IMR-90 (cell line): Measurements from ENCODE around the gene OSBPL6. TPM values are rescaled to one million over a fixed set of nuclear protein-coding genes. Genes with fewer than 3 reads are reported as not detected.

Experiments used
- ATAC-seq: fragments of 200-7000 bp; cut with Tn5 transposase; 2 replicates; pipeline ENCODE4 v1.9.1; 2020; ENCODE audit warnings: low read depth, mild to moderate bottlenecking, moderate library complexity
- BruUV-seq: library from RNA; stranded (reverse); fragments of 400-500 nt; replicated peaks from 2 replicates; lab custom pipeline; 2021; lab: Mats Ljungman, UMichigan
- CTCF ChIA-PET: fragments of 300-600 bp; formaldehyde crosslinking; extraction: SDS; loops from one replicate; lab custom pipeline; 2021; ENCODE audit warnings: antibody characterized with exemption; lab: Yijun Ruan, JAX
- POLR2A ChIA-PET: fragments of 300-600 bp; sonication (Branson Sonifier 250); formaldehyde crosslinking; loops from one replicate; lab custom pipeline; 2022; ENCODE audit warnings: antibody characterized with exemption; ENCODE audit not compliant: unreplicated experiment; lab: Charles Lee
- DNase-seq: peaks from one replicate; pipeline ENCODE4 v3.0.0; 2013
- H2AFZ ChIP-seq: replicated peaks from 2 replicates; pipeline ENCODE3; 2013; ENCODE audit warnings: low read length, mild to moderate bottlenecking; ENCODE audit not compliant: poor library complexity
- H2AK5ac ChIP-seq: 2 replicates; pipeline ENCODE4 v1.6.1; 2013; ENCODE audit warnings: low read depth, low read length, inconsistent platforms
- H2AK9ac ChIP-seq: replicated peaks from 2 replicates; pipeline ENCODE3; 2013; ENCODE audit warnings: mild to moderate bottlenecking, low read depth, low read length, moderate library complexity; ENCODE audit not compliant: poor library complexity
- H2BK120ac ChIP-seq: 2 replicates; pipeline ENCODE4 v1.6.1; 2013; ENCODE audit warnings: low read depth, low read length, inconsistent platforms
- H2BK15ac ChIP-seq: 3 replicates; pipeline ENCODE4 v1.6.1; 2013; ENCODE audit warnings: low read depth, low read length, inconsistent platforms
- H2BK20ac ChIP-seq: 2 replicates; pipeline ENCODE4 v1.6.1; 2013; ENCODE audit warnings: low read depth, mild to moderate bottlenecking, inconsistent platforms, low read length, moderate library complexity
- H2BK5ac ChIP-seq: 2 replicates; pipeline ENCODE4 v1.6.1; 2013; ENCODE audit warnings: mild to moderate bottlenecking, low read depth, low read length, inconsistent platforms; ENCODE audit not compliant: poor library complexity, severe bottlenecking
- H3K14ac ChIP-seq: replicated peaks from 2 replicates; pipeline ENCODE4 v1.6.1; 2013; ENCODE audit warnings: low read depth, low read length, inconsistent platforms
- H3K18ac ChIP-seq: 2 replicates; pipeline ENCODE4 v1.6.1; 2013; ENCODE audit warnings: low read depth, low read length, control low read depth
- H3K23ac ChIP-seq: 2 replicates; pipeline ENCODE4 v1.6.1; 2013; ENCODE audit warnings: low read depth, low read length, inconsistent platforms
- H3K27ac ChIP-seq: 2 replicates; pipeline ENCODE4 v1.5.1; 2013; ENCODE audit warnings: mild to moderate bottlenecking, control low read depth, low read length; ENCODE audit not compliant: insufficient read depth
- H3K27me3 ChIP-seq: 2 replicates; pipeline ENCODE4 v1.6.1; 2013; ENCODE audit warnings: low read length; ENCODE audit not compliant: control insufficient read depth, insufficient read depth
- H3K36me3 ChIP-seq: 2 replicates; pipeline ENCODE4 v1.6.1; 2013; ENCODE audit warnings: low read length, mixed read lengths; ENCODE audit not compliant: control insufficient read depth, insufficient read depth
- H3K4ac ChIP-seq: 2 replicates; pipeline ENCODE4 v1.6.1; 2013; ENCODE audit warnings: low read depth, low read length, inconsistent platforms
- H3K4me1 ChIP-seq: 2 replicates; pipeline ENCODE4 v1.6.1; 2013; ENCODE audit warnings: low read length, mixed read lengths; ENCODE audit not compliant: control insufficient read depth, insufficient read depth
- H3K4me2 ChIP-seq: 2 replicates; pipeline ENCODE4 v1.6.1; 2013; ENCODE audit warnings: low read depth, mild to moderate bottlenecking, control low read depth, low read length, moderate library complexity
- H3K4me3 ChIP-seq: 2 replicates; pipeline ENCODE4 v1.5.1; 2013; ENCODE audit warnings: low read depth, mild to moderate bottlenecking, control low read depth, low read length, moderate library complexity; ENCODE audit not compliant: insufficient read depth
- H3K56ac ChIP-seq: 2 replicates; pipeline ENCODE4 v1.6.1; 2013; ENCODE audit warnings: low read length, inconsistent platforms; ENCODE audit not compliant: insufficient read depth; ENCODE audit errors: extremely low read depth
- H3K79me1 ChIP-seq, 2 experiments: 2 replicates each; pipeline ENCODE4 v1.6.1; 2013; ENCODE audit warnings: low read length in 2 of 2, inconsistent platforms in 1 of 2, low read depth in 1 of 2
- H3K9ac ChIP-seq: 2 replicates; pipeline ENCODE4 v1.6.1; 2013; ENCODE audit warnings: low read depth, low read length, control low read depth
- H3K9me1 ChIP-seq: 2 replicates; pipeline ENCODE4 v1.6.1; 2013; ENCODE audit warnings: low read length, inconsistent platforms; ENCODE audit not compliant: insufficient read depth
- H3K9me3 ChIP-seq: 2 replicates; pipeline ENCODE4 v1.6.1; 2013; ENCODE audit warnings: low read length; ENCODE audit not compliant: control insufficient read depth, insufficient read depth
- H4K20me1 ChIP-seq: 2 replicates; pipeline ENCODE4 v1.6.1; 2013; ENCODE audit warnings: low read length, inconsistent platforms; ENCODE audit not compliant: insufficient read depth
- H4K5ac ChIP-seq: 2 replicates; pipeline ENCODE4 v1.6.1; 2013; ENCODE audit warnings: mild to moderate bottlenecking, low read depth, low read length, control low read depth
- H4K8ac ChIP-seq, 2 experiments: 2 replicates each; pipeline ENCODE4 v1.6.1; 2013; ENCODE audit warnings: low read depth in 2 of 2, low read length in 2 of 2, control low read depth in 1 of 2, inconsistent platforms in 1 of 2
- H4K91ac ChIP-seq: 2 replicates; pipeline ENCODE4 v1.6.1; 2013; ENCODE audit warnings: low read depth, low read length, inconsistent platforms; ENCODE audit not compliant: insufficient read depth
- BHLHE40 ChIP-seq: fragments of 150-350 bp; IDR thresholded peaks from 2 replicates; pipeline ENCODE4 v1.6.1; 2016; ENCODE audit warnings: mild to moderate bottlenecking, low read depth, low read length
- CHD1 ChIP-seq: IDR thresholded peaks from 2 replicates; pipeline ENCODE4 v1.6.1; 2012; ENCODE audit warnings: low read depth, low read length, improper control_type of control experiment
- FOS ChIP-seq: fragments of 150-350 bp; IDR thresholded peaks from 2 replicates; pipeline ENCODE4 v1.6.1; 2016; ENCODE audit warnings: low read depth, low read length
- MAFK ChIP-seq: IDR thresholded peaks from 2 replicates; pipeline ENCODE4 v1.6.1; 2012; ENCODE audit warnings: low read depth, low read length, improper control_type of control experiment
- WGBS, 2 experiments: methylation state at CpG; one replicate each; pipeline versions ENCODE4 v1.1.5 to v1.1.7; 2013; ENCODE audit warnings: missing lambda C conversion rate in 2 of 2; ENCODE audit not compliant: insufficient read length in 1 of 2; ENCODE audit errors: extremely low coverage in 2 of 2; 5-methylcytosine and 5-hydroxymethylcytosine counted together
- dilution Hi-C: fragments of 300-500 bp; cut with HindIII; formaldehyde crosslinking; loops from one replicate; pipeline ENCODE4 v1.14.3; 2018; ENCODE audit warnings: low sequenced_read_pairs; ENCODE audit not compliant: unreplicated experiment
- in situ Hi-C: fragments of 300-500 bp; cut with MboI; formaldehyde crosslinking; loops from 3 replicates; pipeline ENCODE4 v1.14.3; 2019; ENCODE audit warnings: low sequenced_read_pairs, inconsistent platforms, mixed read lengths
- intact Hi-C: fragments of 100-400 bp; cut with micrococcal nuclease; formaldehyde crosslinking; loops from 2 replicates; pipeline ENCODE4 v1.10.0; 2022
- polyA plus RNA-seq, 3 experiments: library from polyadenylated mRNA; depleted of rRNA; stranded (reverse); fragments of >200 nt; gene quantifications; 2 replicates each; pipeline ENCODE4 v1.2.3, GENCODE V29; 2012; ENCODE audit warnings: low replicate concordance in 1 of 3
- total RNA-seq: library from RNA; depleted of rRNA; stranded (reverse); fragments of >200 nt; gene quantifications from 2 replicates; pipeline ENCODE4 v1.2.3, GENCODE V29; 2012
- TF ChIP-seq, protein P1 (sequence below): fragments of 150-350 bp; IDR thresholded peaks from 2 replicates; pipeline ENCODE4 v1.6.1; 2017; ENCODE audit warnings: mild to moderate bottlenecking, antibody characterized with exemption, low read length, low read depth
- TF ChIP-seq, protein P2 (sequence below): conservative IDR thresholded peaks from 2 replicates; pipeline ENCODE4 v1.5.1; 2012; ENCODE audit warnings: mild to moderate bottlenecking, low read depth, low read length, improper control_type of control experiment

OSBPL6 gene
- total and polyA plus RNA-seq, 2 of the 4 experiments (the other 2 are of a cell fraction), result 3.2 to 3.7 TPM

DNA sequence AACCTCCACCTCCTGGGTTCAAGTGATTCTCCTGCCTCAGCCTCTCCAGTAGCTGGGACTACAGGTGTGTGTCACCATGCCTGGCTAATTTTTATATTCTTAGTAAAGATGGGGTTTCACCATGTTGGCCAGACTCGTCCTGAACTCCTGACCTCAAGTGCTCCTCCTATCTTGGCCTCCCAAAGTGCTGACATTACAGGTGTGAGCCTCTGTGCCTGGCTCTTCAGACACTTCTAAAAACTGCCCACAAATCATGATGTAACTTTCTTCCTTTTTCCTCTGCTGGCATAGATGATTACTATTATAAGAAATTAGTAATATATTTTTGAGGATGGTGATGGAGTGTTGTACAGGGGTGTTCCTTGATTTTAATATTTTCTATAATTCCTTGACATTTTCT is 6.0 kb downstream of the OSBPL6 start:
- in situ Hi-C loops, result no loop called here
- POLR2A ChIA-PET, result no interaction called here

More for the DNA sequence above, 6.0 kb downstream of the OSBPL6 start:
- no peaks in the 10 kb centered on the region for H3K36me3 ChIP-seq
- no CpG with 5 or more reads among the region's 1 CpG for WGBS, 2 experiments
- CTCF ChIA-PET, result interaction anchor here (0.6 to 0.9 kb wide), 2 partner anchors 55 to 86 kb away, joined by 3 to 4 read pairs; no protein-coding TSS in a partner anchor
- no peak overlapping the region for H3K4ac ChIP-seq
- H3K4me2 ChIP-seq, result no peak overlapping the region
- H3K56ac ChIP-seq, result no peak overlapping the region
- no peaks in the 10 kb centered on the region for H4K20me1 ChIP-seq
- no peak overlapping the region for H2AK5ac ChIP-seq
- no peaks in the 10 kb centered on the region for H3K27me3 ChIP-seq
- H3K9me1 ChIP-seq, result no peaks in the 10 kb centered on the region; the same call in 1 of the 2 replicates
- no peak overlapping the region for H3K14ac ChIP-seq
- dilution Hi-C loops (no loop called here), intact Hi-C loops (no loop called here)
- H3K9ac ChIP-seq, result no peak overlapping the region
- H2BK15ac ChIP-seq, result no peak overlapping the region
- H3K79me1 ChIP-seq, result peaks cover 17 to 21% of the 10 kb centered on the region in 2 experiments; a peak in 2 of 4 replicates
- H3K9me3 ChIP-seq, result no peaks in the 10 kb centered on the region
- no peak overlapping the region for H3K27ac ChIP-seq
- H4K91ac ChIP-seq, result no peak overlapping the region
- H2BK120ac ChIP-seq, result no peak overlapping the region
- no peak overlapping the region for H2BK20ac ChIP-seq
- DNase-seq (no peak), ATAC-seq (no peak)
- no peak overlapping the region for H2AFZ ChIP-seq
- H3K23ac ChIP-seq, result no peak overlapping the region
- no peak overlapping the region for H3K4me3 ChIP-seq
- H4K8ac ChIP-seq, result no peak overlapping the region
- no peak overlapping the region for H2AK9ac ChIP-seq
- no peak overlapping the region for H3K18ac ChIP-seq
- H4K5ac ChIP-seq, result no peak overlapping the region
- BruUV-seq, result no TSS peak
- TF ChIP-seq, protein P1, sequence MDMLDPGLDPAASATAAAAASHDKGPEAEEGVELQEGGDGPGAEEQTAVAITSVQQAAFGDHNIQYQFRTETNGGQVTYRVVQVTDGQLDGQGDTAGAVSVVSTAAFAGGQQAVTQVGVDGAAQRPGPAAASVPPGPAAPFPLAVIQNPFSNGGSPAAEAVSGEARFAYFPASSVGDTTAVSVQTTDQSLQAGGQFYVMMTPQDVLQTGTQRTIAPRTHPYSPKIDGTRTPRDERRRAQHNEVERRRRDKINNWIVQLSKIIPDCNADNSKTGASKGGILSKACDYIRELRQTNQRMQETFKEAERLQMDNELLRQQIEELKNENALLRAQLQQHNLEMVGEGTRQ, result no peak
- no peak for TF ChIP-seq CHD1
- no peak for TF ChIP-seq BHLHE40
- TF ChIP-seq, protein P2, sequence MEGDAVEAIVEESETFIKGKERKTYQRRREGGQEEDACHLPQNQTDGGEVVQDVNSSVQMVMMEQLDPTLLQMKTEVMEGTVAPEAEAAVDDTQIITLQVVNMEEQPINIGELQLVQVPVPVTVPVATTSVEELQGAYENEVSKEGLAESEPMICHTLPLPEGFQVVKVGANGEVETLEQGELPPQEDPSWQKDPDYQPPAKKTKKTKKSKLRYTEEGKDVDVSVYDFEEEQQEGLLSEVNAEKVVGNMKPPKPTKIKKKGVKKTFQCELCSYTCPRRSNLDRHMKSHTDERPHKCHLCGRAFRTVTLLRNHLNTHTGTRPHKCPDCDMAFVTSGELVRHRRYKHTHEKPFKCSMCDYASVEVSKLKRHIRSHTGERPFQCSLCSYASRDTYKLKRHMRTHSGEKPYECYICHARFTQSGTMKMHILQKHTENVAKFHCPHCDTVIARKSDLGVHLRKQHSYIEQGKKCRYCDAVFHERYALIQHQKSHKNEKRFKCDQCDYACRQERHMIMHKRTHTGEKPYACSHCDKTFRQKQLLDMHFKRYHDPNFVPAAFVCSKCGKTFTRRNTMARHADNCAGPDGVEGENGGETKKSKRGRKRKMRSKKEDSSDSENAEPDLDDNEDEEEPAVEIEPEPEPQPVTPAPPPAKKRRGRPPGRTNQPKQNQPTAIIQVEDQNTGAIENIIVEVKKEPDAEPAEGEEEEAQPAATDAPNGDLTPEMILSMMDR, result no peak
- no peak for TF ChIP-seq FOS
- TF ChIP-seq MAFK, result no peak
- H2BK5ac ChIP-seq, result no peak overlapping the region
- no peaks in the 10 kb centered on the region for H3K4me1 ChIP-seq
